COLO829 (cell line): ENCODE measurements around the gene RDH14.

ENCODE experiments used
- DNase-seq: peaks from one replicate; pipeline ENCODE4 v3.0.0; 2012; ENCODE audit warnings: low spot score

Gene RDH14

GRCh38 chr2:18520451-18521425, 39.7 kb downstream of the RDH14 start:
- peak; percentile 79 for DNase-seq

GRCh38 chr2:18519914-18520450, 40.5 kb downstream of the RDH14 start:
- no peak for DNase-seq

- no peak for DNase-seq
Observed at GRCh38 chr2:18518116-18519111, 42.0 kb downstream of the RDH14 start.

- no peak for DNase-seq
Observed at GRCh38 chr2:18517386-18517785, 43.1 kb downstream of the RDH14 start.

GRCh38 chr2:18516112-18516511, 44.3 kb downstream of the RDH14 start:
- no peak for DNase-seq

- DNase-seq, result no peak
Observed at GRCh38 chr2:18514526-18515461, 45.7 kb downstream of the RDH14 start.

GRCh38 chr2:18510775-18511174, 49.7 kb downstream of the RDH14 start:
- DNase-seq, result no peak

GRCh38 chr2:18506883-18507509, 53.5 kb downstream of the RDH14 start:
- no peak for DNase-seq

- DNase-seq, result no peak
Observed at GRCh38 chr2:18505703-18506341, 54.6 kb downstream of the RDH14 start.
